CD4-positive, alpha-beta T cell (primary cell): ENCODE measurements around the gene SMU1. TPM values are rescaled to one million over a fixed set of nuclear protein-coding genes. Genes with fewer than 3 reads are reported as not detected.

ENCODE experiments used
- ATAC-seq: fragments of 200-7000 bp; cut with Tn5 transposase; one replicate; pipeline ENCODE4 v1.10.0; 2022; ENCODE audit warnings: mild to moderate bottlenecking; ENCODE audit not compliant: poor library complexity
- CTCF ChIA-PET: fragments of 350-600 bp; sonication (Branson Sonifier 250); formaldehyde crosslinking; loops from one replicate; lab custom pipeline; 2021; ENCODE audit warnings: antibody characterized with exemption, inconsistent platforms; lab: Charles Lee
- POLR2A ChIA-PET: fragments of 350-600 bp; sonication (Branson Sonifier 250); formaldehyde crosslinking; loops from one replicate; lab custom pipeline; 2021; ENCODE audit warnings: antibody characterized with exemption, inconsistent platforms; lab: Charles Lee
- DNase-seq, 14 experiments: peaks; one replicate each; pipeline ENCODE4 v3.0.0-alpha.2; 2013 to 2020; ENCODE audit warnings: mixed read lengths in 2 of 14
- H3K27ac ChIP-seq, 2 donors: one replicate each; pipeline versions ENCODE4 v1.5.1 to v1.7.0; 2013; ENCODE audit warnings: low read length in 2 of 2, low read depth in 1 of 2, mild to moderate bottlenecking in 1 of 2
- H3K27me3 ChIP-seq, 2 experiments: 1 replicate in 1 of 2; 2 replicates in 1 of 2; pipeline versions ENCODE4 v1.6.1 to v1.7.0; 2013; ENCODE audit warnings: low read length in 2 of 2, control low read depth in 1 of 2, mild to moderate bottlenecking in 1 of 2, moderate library complexity in 1 of 2; ENCODE audit not compliant: insufficient read depth in 2 of 2, control insufficient read depth in 1 of 2
- H3K36me3 ChIP-seq: one replicate; pipeline ENCODE4 v1.6.1; 2013; ENCODE audit warnings: low read length, control low read depth; ENCODE audit not compliant: insufficient read depth
- H3K4me1 ChIP-seq: one replicate; pipeline ENCODE4 v1.6.1; 2013; ENCODE audit warnings: low read length, control low read depth; ENCODE audit not compliant: insufficient read depth
- H3K4me3 ChIP-seq: one replicate; pipeline ENCODE4 v1.5.1; 2013; ENCODE audit warnings: mild to moderate bottlenecking, low read length, moderate library complexity
- H3K9me3 ChIP-seq, 2 experiments: 1 replicate in 1 of 2; 2 replicates in 1 of 2; pipeline versions ENCODE4 v1.6.1 to v1.7.0; 2013; ENCODE audit warnings: low read length in 2 of 2, mild to moderate bottlenecking in 2 of 2, control low read depth in 1 of 2, moderate library complexity in 1 of 2; ENCODE audit not compliant: control insufficient read depth in 1 of 2, insufficient read depth in 1 of 2
- H3K27ac Mint-ChIP-seq: one replicate; pipeline ENCODE4 v1.8.0; 2020; ENCODE audit warnings: mixed read lengths
- H3K27me3 Mint-ChIP-seq: one replicate; pipeline ENCODE4 v1.8.0; 2021; ENCODE audit warnings: mixed read lengths
- H3K36me3 Mint-ChIP-seq: one replicate; pipeline ENCODE4 v1.8.0; 2021; ENCODE audit warnings: low read depth, mixed read lengths
- H3K4me1 Mint-ChIP-seq: one replicate; pipeline ENCODE4 v1.8.0; 2021; ENCODE audit warnings: low read depth, mixed read lengths
- H3K4me3 Mint-ChIP-seq: one replicate; pipeline ENCODE4 v1.8.0; 2020; ENCODE audit warnings: mild to moderate bottlenecking, mixed read lengths
- H3K9me3 Mint-ChIP-seq: one replicate; pipeline ENCODE4 v1.8.0; 2020; ENCODE audit warnings: mixed read lengths
- CTCF ChIP-seq: fragments of 200-600 bp; IDR thresholded peaks from one replicate; pipeline ENCODE4 v1.8.0; 2022; ENCODE audit warnings: antibody characterized with exemption, mild to moderate bottlenecking
- intact Hi-C, 2 experiments: fragments of 100-400 bp; cut with DNase I in 1 of 2; cut with micrococcal nuclease in 1 of 2; formaldehyde crosslinking; loops; one replicate each; pipeline versions ENCODE4 v1.15.1 to v1.9.0; 2023 to 2025; cut with DNase I, micrococcal nuclease
- total RNA-seq, 174 experiments: library from RNA in 2 of 174; stranded (reverse) in 2 of 174; gene quantifications; one replicate each; pipeline ENCODE4 v1.2.3 and lab custom pipeline; 2021 to 2026

Gene SMU1
- total RNA-seq, 2 experiments from 2014 or later: 25.1 to 26.0 TPM

GRCh38 chr9:33051144-33051543, 25.3 kb downstream of the SMU1 start:
- DNase-seq (no peak), ATAC-seq (no peak)
- TF ChIP-seq CTCF: no peak
- Histone ChIP-seq H3K9me3 (no peaks in the 10 kb centered on the region), H3K27ac (no peak overlapping the region), H3K4me1 (no peaks in the 10 kb centered on the region), H3K27me3 (no peaks in the 10 kb centered on the region), H3K4me3 (no peak overlapping the region), H3K36me3 (peaks cover 75% of the 10 kb centered on the region)
- H3K36me3 Mint-ChIP-seq: peaks cover 87% of the 10 kb centered on the region
- no peaks in the 10 kb centered on the region for H3K27me3 Mint-ChIP-seq
- POLR2A ChIA-PET: interaction anchor here (0.6 kb wide), 1 partner anchor 270 kb away, joined by 4 read pairs; no protein-coding TSS in a partner anchor
- H3K4me3 Mint-ChIP-seq: no peak overlapping the region
- CTCF ChIA-PET: no interaction called here
- intact Hi-C loops: no loop called here
- no peak overlapping the region for H3K27ac Mint-ChIP-seq
- peaks cover 12% of the 10 kb centered on the region for H3K4me1 Mint-ChIP-seq
- H3K9me3 Mint-ChIP-seq: no peaks in the 10 kb centered on the region

GRCh38 chr9:33049680-33050361, 26.7 kb downstream of the SMU1 start:
- no peak overlapping the region for H3K27ac Mint-ChIP-seq

GRCh38 chr9:33048054-33048465, 28.4 kb downstream of the SMU1 start:
- H3K27me3 Mint-ChIP-seq: no peaks in the 10 kb centered on the region
- no peak overlapping the region for H3K4me3 Mint-ChIP-seq
- no peak overlapping the region for H3K27ac Mint-ChIP-seq
- Histone ChIP-seq H3K27me3 (no peaks in the 10 kb centered on the region), H3K36me3 (peaks cover 56% of the 10 kb centered on the region), H3K4me3 (no peak overlapping the region), H3K9me3 (no peaks in the 10 kb centered on the region), H3K27ac (no peak overlapping the region), H3K4me1 (peaks cover 15% of the 10 kb centered on the region)
- no peak for TF ChIP-seq CTCF
- DNase-seq: no peak
- intact Hi-C loops: no loop called here
- peaks cover 32% of the 10 kb centered on the region for H3K4me1 Mint-ChIP-seq
- CTCF ChIA-PET: interaction anchor here (0.8 kb wide), 1 partner anchor 122 kb away, joined by 3 read pairs; no protein-coding TSS in a partner anchor
- no peaks in the 10 kb centered on the region for H3K9me3 Mint-ChIP-seq
- POLR2A ChIA-PET: interaction anchor here (0.8 kb wide), 1 partner anchor 22 kb away, joined by 3 read pairs; no protein-coding TSS in a partner anchor
- H3K36me3 Mint-ChIP-seq: peaks cover 60% of the 10 kb centered on the region
- no peak for ATAC-seq

More at GRCh38 chr9:33049680-33050361, 26.7 kb downstream of the SMU1 start:
- ATAC-seq (no peak), DNase-seq (no peak)
- H3K27ac ChIP-seq: no peak overlapping the region
- ChIA-PET CTCF (no interaction called here), POLR2A (interaction anchor here (1.2 kb wide), 1 partner anchor 26 kb away, joined by 3 read pairs; the partner anchor contains the start of gene SMU1)
- H3K9me3 Mint-ChIP-seq: no peaks in the 10 kb centered on the region
- no peak overlapping the region for H3K4me3 ChIP-seq
- no peaks in the 10 kb centered on the region for H3K9me3 ChIP-seq
- no peak for TF ChIP-seq CTCF
- intact Hi-C loops: no loop called here
- H3K36me3 Mint-ChIP-seq: peaks cover 78% of the 10 kb centered on the region
- peaks cover 17% of the 10 kb centered on the region for H3K4me1 Mint-ChIP-seq
- no peak overlapping the region for H3K4me3 Mint-ChIP-seq
- no peaks in the 10 kb centered on the region for H3K27me3 ChIP-seq
- H3K27me3 Mint-ChIP-seq: no peaks in the 10 kb centered on the region
- peaks cover 69% of the 10 kb centered on the region for H3K36me3 ChIP-seq
- no peaks in the 10 kb centered on the region for H3K4me1 ChIP-seq
